AML-193 (cell line): ENCODE data around the gene ZSCAN12.
"Not testable (repeated sequence)": the region's sequence is repeated elsewhere in the genome, so short reads cannot be mapped to it uniquely, and the experiment has no call there.

ENCODE experiments used
- DNase-seq, 2 experiments: peaks; one replicate each; lab custom pipeline; 2025; lab: John Stamatoyannopoulos, UW

Gene ZSCAN12

GRCh38 chr6:28393912-28394662, 5.5 kb downstream of the ZSCAN12 start:
- peak in 1 of 2 experiments; percentile 20 for DNase-seq

- no peak for DNase-seq
These were observed 8.9 kb downstream of the ZSCAN12 start for GRCh38 chr6:28390688-28391087.

DNA sequence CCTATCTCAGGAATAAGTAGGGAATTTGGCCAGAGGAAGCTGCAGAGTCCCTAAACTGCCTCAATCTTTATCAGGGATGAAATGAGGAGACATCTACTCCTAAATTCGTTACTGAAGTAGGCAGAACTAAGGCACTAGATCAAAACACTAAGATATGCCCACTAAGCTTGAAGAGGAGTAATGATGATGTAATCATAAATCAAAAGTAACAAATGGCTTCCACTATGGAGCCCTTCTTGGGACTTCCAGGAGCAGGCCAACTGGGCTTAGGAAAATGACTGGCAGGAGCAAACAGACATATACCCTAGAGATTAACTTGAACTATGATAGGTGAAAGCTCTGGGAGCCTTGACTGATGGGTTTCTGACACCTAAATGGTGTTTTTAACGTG, 15.4 kb downstream of the ZSCAN12 start:
- DNase-seq, result no peak

GRCh38 chr6:28383235-28384142, 16.1 kb downstream of the ZSCAN12 start:
- peak; percentile 69 to 71 for DNase-seq

GRCh38 chr6:28380381-28380780, 19.2 kb downstream of the ZSCAN12 start:
- DNase-seq, result no peak

DNA sequence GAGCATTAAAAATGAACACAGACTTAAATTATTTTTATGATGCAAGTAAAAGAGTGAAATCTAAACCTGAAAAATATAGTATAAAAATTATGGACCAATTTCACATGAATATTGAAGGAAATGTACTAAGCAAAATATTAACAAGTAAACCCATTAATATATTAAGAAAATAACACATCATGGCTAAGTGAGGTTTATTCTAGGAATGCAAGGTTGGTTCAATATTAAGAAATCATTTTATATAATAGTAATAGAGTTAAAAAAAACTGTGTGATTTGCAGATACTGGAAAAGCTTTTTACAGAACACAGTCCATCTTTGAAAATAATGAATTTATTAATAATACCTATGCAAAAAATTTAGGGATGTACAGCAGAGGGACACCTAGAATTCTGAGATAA, 20.9 kb downstream of the ZSCAN12 start:
- no peak for DNase-seq

GRCh38 chr6:28377879-28378278, 21.7 kb downstream of the ZSCAN12 start:
- no peak for DNase-seq

DNA sequence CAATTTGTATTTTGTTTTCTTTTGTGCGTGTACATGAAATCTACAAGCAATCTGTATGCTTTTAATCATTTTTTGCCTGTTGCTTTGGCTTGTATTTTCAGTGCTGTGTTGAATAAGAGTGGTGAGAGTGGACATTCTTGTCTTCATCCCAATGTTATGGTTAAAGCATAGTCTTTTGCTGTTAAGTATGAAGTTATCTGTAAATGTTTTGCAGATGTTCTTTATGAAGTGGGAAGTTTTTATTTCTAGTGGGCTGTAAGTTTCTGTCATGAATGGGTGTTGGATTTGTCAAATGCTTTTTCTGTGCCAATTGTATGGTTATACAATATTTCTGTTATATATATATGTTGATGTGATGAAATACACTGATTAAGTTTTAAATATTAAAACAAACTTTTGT, 25.6 kb downstream of the ZSCAN12 start:
- no peak for DNase-seq

DNA sequence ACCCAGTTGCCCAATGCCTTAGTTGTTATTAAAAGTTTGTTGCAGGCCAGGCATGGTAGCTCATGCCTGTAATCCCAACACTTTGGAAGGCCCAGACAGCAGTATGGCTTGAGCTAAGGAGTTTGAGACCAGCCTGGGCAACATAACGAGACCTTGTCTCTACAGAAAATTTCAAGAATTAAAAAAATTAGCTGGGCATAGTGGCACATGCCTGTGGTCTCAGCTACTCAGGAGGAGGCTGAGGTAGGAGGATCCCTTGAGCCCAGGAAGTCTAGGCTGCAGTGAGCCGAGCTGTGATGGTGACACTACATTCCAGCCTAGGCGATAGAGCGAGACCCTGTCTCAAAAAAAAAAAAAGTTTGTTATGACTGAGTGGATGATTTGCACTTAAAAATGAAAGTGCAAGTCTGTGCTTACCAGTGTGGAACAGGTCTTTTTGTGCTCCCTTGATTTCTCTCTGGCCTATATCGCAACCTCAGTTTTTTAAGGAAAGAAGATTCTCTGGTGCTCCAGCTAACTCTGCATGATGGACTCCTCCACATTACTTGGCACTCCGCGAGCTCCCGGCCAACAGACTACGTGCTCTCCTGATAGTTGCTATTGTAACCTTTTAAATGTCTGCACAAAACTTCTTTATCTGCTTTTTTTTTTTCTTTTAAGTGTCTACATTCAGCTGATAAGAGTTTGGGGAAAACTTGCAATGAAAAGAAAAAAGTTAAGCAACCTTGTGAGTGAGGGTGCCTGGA, 27.7 kb downstream of the ZSCAN12 start:
- DNase-seq, result no peak

DNA sequence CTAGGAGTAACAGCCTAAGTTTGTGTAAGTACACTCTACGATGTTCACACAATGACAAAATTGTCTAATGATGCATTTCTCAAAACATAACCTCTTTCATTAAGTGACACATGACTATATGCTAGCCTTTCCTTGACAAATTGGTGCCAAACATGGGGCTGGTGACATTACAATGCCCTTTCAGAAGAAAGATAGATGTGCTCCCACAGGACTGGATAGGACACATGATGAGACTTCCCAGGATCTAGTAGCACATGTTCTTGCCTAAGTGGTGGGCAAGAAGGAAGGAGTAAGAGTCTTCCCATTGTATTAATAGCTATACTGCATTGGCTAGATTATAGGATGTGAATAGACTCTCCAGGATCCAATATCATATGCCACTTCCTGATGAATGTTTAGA, 28.3 kb downstream of the ZSCAN12 start:
- no peak for DNase-seq

DNA sequence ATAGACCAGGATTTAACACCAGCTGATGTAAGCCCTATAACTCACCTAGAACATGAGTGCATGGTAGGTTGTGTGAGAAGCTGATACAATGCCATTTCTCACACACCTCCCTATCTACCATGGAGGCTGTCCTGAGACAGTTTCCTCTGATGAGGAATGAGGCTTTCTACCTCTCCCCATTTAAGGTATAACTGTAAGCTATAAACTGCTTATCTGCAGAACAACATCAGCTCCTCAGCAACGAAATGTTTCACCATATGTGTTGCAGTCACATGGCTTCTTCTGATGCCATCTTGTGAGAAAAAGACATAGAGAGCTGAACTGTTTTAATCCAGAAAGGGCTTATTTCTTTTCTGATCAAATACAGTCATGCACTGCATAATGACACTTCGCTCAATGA, 29.1 kb downstream of the ZSCAN12 start:
- DNase-seq, result no peak

DNA sequence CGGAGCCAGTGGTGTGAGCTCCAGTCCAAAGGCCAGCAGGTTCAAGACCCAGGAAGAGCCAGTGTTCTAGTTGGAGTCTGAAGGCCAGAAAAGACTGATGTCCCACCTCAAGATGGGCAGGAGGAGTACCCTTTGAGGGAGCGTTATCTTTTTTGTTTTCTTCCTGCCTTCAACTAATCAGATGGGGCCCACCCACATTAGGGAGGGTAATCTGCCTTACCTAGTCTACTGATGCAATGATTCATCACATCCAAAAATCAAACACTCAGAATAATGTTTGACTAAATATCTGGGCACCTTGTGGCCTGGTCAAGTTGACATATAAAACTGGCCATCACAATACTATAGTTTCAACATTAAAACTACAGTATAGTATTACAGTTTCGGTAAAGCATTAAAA, 30.1 kb downstream of the ZSCAN12 start:
- DNase-seq, result no peak

GRCh38 chr6:28368522-28368921, 31.0 kb downstream of the ZSCAN12 start:
- DNase-seq, result no peak

- DNase-seq, result not testable (repeated sequence)
These were observed 34.0 kb downstream of the ZSCAN12 start for GRCh38 chr6:28365590-28365989.

- no peak for DNase-seq
These were observed 38.6 kb downstream of the ZSCAN12 start for GRCh38 chr6:28360961-28361360.

DNA sequence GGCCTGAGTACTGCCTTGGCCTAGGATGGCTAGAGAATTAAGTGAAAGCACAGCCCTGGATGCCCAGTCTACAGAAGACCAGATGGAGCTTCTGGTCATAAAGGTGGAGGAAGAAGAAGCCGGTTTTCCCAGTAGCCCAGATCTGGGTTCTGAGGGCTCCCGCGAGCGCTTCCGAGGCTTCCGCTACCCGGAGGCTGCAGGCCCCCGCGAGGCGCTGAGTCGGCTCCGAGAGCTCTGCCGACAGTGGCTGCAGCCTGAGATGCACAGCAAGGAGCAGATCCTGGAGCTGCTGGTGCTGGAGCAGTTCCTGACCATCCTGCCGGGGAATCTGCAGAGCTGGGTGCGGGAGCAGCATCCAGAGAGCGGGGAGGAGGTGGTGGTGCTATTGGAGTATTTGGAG, 40.0 kb downstream of the ZSCAN12 start:
- not testable (repeated sequence) for DNase-seq

DNA sequence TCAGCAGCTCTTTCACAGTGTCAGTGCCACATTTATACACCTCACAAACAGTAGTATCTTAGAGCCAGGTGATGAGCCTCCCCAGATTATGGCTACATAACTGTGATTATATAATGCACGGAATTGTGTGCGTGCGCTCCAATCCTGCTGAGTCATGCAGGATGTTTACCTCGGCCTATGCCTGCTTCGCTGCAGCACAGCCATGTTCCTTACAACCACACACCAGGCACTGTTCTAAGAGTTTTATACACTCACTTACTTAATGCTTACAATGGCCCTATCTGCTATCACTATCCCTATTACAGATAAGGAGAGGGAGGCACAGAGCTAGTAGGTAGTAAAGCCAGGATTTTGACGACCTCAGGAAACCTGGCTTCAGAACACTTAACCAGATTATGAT, 42.5 kb downstream of the ZSCAN12 start:
- DNase-seq, result no peak

DNA sequence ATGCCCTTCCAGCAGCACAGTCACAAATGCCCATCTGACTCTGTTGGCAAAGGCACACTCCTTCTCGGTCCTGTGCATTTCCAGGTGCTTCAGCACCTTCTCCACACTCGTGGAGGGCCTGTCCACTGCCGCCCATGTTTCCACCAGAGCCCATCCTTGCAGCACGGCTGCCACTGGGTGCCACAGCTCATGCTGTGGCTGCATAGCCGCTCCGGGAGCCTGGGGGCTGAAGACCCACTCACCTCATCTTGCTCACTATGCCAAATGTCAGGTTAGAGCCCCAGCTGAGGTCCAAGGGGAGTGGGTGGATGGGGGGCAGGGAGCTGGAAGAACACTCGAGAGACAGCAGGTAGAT, 42.9 kb downstream of the ZSCAN12 start:
- DNase-seq, result no peak

DNA sequence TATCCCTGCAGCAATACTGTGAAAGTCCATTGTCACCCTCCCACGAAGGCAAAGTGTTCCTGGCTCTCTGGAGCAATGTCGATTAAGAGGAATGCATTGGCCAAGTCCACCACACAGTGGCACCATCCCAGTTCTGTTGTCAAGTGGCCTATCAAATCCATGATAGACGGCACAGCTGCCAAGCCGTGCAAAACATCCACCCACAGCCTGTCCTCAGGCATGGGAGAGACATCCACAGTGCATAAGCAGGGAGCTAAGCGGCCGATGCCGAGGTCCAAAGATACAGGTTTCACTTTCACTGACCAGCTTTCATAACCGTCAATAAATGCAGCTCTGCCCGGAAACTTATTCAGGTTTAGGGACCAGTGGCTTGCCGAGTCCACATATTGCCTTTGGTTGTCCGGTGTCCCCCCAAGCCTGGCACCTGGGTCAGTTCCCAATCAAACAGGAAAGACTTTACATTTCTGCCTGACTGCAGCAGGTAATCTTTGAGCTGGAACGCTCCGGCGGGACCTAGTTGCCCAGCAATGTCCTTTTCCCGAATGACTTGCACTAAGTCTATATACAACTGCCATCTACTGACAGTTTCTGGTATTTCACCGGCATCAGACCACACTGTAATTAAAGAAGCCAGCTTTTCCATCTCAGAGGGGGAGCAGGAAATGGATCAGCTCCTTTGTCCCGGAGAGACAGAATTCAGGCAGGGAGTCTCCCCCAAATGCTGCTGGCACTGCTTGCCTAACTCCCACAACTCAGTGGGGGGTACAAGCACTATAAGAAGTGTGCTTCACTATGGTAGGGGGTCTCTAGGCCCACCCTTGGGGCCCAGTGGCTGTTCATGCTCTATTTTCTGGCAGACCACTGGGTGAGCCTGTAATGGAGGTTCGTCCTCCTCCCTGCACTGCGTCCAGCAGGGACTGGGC, 43.5 kb downstream of the ZSCAN12 start:
- peak; percentile 85 to 89 for DNase-seq

DNA sequence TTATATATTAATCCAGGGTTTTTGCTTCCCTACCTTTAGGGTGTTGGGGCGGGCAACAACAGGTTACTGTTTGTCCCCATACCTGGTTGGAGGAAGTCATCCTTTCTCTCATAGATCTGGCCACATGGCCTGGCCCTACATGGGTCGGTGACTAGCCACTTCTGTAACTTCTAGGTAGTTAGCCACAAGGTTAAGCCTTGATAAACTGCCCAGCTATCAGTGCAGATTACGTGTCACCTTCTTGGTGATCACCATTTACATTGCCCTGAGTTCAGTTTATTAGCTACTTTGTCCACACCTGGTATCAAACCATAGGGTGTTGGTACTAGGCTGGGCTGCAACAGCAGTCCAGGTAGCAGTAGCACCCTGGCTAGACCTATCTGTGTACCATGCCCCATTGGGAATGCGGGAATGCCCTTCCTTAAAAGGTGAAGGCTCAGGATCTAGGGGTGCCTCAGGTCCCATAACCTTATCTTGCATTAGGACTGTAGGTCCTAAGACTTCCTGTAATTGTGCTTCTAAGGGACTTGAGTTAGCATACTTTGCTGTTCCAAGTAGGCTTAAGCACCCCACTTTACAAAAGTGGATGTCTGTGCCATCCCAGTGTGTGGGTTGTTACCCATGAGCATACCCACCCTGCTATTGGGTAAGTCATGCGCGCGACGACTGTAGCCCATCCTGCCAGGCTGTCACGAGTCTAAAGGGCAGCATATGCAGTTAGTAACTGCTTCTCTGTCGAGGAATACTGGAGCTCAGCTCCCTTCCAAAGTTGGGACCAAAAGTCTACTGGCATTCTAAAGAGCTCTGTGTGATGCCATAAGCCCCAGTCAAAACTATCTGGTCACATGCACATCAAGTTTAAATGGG, 44.6 kb downstream of the ZSCAN12 start:
- no peak for DNase-seq
